ENCODE results near the gene RTN4IP1. TPM values are rescaled to one million over a fixed set of nuclear protein-coding genes. Genes with fewer than 3 reads are reported as not detected.
A peak's percentile ranks its signal among the peaks of the same experiment; 100 is the strongest.
"Not testable (repeated sequence)": the region's sequence is repeated elsewhere in the genome, so short reads cannot be mapped to it uniquely, and the experiment has no call there.

The RTN4IP1 gene
- polyA plus RNA-seq, 1 donor: 6.9 TPM

GRCh38 chr6:106627760-106628159, 1.5 kb downstream of the RTN4IP1 start:
- not testable (repeated sequence) for DNase-seq

GRCh38 chr6:106626485-106626884, 2.8 kb downstream of the RTN4IP1 start:
- DNase-seq: no peak

- no peak for DNase-seq
Observed at GRCh38 chr6:106623039-106623438, 6.3 kb downstream of the RTN4IP1 start.

GRCh38 chr6:106622412-106622811, 6.9 kb downstream of the RTN4IP1 start:
- no peak for DNase-seq

DNA sequence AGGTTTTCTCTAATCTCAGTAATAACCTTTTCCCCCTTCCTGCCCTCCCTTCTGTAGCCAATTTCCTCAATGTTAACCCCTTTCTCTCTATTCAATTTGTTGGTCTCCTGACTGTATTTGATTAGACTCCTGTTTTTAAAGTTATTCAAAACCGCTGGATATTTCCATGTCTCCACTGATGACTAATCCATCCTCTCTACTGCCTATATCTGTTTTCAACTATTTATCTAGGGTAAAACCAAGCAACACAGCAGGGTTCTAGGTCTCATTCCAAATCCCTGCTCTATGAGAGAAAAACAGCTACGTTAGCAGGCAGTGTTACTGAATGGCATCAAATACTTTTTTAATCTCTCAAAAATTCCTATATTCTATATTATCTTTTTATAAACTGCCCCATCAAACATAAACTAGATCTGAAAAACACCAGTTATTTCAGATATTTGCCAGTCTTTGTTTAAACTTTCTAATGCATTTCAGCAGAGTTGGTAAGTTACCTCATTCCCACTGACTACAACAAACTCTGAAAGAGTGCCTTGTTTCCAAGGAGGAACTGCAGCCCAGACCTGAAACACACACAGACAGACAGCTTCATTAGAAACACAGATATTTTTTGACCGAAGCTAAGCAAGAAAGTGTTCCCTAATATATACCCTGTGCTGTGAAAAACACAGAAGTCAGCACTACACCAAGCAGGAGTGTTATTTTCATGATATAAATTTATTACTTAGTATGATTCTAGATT, 8.2 kb downstream of the RTN4IP1 start:
- DNase-seq: no peak

- no peak for DNase-seq
Observed at GRCh38 chr6:106619223-106619622, 10.1 kb downstream of the RTN4IP1 start.

DNA sequence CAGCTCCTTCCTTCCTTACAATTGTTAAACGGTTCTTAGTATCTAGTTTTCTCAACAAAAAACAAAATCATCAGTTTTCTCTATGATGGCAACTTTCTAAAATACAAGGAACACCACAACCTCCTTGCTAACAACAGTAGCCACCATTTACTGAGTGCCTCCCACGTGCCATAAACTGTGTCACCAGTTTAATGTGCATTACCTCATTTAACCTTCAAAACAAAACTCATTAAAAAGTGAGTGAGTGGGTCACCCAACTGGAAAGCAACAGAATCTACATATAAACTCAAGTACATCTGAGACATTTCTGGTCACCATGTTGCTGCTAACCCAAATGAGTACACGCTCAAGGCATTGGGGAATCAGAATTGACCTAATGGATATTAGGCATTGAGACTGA, 11.0 kb downstream of the RTN4IP1 start:
- no peak for DNase-seq

DNA sequence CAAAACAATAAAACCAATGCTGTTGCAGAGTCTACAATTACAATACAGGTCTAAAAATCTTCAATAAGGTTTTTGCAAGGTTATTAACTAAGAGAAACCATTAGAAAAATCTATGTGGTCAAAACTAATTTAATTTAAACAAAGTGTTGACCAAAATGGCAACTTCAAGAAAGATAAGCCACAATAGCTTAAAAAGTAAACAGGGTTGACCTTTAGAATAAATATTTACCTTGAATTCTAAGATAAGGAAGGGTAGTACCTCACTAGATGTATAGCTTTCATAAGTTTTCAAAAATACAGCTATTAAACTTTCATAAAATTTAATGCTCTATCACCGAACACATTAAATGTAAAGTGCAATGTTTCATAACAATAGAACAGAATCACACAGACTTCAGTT, 11.4 kb downstream of the RTN4IP1 start:
- DNase-seq: no peak

GRCh38 chr6:106617302-106617701, 12.0 kb downstream of the RTN4IP1 start:
- DNase-seq: no peak

GRCh38 chr6:106614592-106615257, 14.6 kb downstream of the RTN4IP1 start:
- DNase-seq: no peak

DNA sequence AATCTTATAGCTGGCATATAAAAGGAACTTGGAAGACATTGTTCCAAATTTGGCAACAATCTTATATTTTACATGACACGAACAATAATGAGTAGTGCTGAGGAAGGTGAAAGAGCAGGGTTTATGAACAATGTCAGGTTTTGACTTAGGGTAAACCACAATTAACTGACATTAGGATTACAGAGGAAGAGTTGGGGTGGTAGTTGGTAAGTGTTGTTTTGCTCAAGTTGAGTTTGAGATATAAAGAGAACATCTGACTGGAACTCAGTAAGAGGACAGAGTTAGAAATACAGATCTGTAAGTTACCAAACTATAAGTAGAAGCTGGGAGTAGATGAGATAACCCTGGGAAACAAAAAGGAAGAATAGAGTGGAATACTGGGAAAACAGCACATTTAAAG, 15.1 kb downstream of the RTN4IP1 start:
- DNase-seq: no peak

DNA sequence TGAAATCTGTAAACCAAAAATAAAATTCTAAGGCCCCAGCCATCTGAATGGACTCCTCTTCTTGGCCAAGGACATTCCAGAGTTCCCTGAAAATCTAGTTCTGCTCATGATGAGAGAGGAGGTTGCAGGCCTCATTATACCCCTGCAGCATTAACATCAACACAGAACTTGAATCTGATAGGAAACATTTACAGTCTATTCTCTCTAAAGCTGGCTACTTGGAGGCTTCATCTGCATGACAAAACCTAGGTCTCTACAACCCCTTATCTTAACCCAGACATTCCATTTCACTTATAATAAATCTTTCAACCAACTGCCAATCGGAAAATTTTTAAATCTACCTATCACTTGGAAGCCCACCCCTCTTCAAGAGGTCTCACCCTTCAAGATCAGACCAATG, 15.7 kb downstream of the RTN4IP1 start:
- no peak for DNase-seq

DNA sequence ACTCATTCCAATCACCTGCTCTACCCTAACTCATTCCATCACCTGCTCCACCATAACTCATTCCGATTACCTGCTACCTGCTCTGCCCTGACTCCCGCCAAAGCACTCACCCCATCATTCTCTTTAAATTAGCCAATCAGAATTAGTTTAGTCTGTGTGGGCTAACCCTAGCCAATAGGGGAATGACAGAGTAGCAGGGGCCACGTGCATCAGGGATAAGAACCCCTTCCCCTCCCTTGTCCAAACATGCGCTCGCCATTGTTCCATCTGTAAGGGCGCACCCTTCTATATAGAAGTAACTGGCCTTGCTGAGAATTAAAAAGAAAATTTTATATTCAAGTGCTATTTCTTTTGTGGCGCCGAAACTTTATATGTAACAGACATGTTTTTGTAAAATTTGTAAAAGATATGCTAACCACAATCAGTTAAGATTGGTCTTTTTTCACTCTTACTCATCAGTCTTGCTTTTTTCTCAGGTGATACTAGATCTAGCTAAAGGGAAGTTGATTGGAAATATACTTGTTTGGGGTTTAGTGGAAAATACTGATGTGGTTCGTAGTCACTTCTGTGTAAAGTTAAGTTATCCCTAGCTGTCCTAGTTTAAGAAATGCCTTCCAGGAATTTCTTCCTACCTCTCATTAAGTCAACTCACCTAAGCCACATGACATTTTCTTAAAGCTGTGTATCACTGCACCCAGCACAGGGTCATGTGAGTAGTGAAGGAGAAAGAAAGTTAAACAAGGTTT, 16.5 kb downstream of the RTN4IP1 start:
- no peak for DNase-seq

DNA sequence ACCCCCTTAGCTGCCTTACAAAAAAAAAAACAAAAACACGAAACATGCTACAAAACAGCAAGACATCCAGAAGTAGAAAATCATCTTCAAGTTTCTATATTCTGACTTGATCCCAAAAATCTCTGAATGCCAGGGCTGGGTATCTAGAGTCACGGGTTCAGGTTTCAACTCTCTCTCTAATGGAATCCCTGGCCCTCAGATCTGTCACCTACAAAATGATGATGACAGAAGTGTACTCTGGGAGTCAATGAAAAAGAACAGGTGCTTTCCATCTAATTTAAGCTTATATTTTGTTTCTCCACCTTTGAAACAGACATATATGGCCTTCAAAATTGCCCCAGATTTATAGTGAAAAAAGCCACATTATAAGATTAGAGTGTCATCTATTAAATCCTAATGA, 18.3 kb downstream of the RTN4IP1 start:
- DNase-seq: no peak

- DNase-seq: peak; percentile 12
Observed at GRCh38 chr6:106609699-106610098, 19.6 kb downstream of the RTN4IP1 start.

- peak; percentile 26 for DNase-seq
Observed at GRCh38 chr6:106608080-106608668, 21.1 kb downstream of the RTN4IP1 start.

DNA sequence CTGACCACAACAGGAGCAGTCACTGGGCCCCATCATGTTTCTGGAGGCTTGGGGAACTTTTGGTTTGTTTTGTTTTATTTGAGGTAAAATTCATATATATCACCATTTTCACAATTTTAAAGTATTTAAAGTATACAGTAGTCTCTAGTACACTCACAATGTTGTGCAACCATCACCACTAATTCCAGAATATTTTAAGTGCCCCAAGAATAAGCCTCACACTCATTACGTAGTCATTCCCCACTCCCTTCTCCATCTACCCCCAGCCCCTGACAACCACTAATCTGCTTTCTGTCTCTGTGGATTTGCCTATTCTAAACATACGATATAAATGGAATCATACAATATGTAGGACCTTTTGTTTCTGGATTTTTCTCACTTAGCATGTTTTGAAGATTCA, 29.0 kb downstream of the RTN4IP1 start:
- no peak for DNase-seq

DNA sequence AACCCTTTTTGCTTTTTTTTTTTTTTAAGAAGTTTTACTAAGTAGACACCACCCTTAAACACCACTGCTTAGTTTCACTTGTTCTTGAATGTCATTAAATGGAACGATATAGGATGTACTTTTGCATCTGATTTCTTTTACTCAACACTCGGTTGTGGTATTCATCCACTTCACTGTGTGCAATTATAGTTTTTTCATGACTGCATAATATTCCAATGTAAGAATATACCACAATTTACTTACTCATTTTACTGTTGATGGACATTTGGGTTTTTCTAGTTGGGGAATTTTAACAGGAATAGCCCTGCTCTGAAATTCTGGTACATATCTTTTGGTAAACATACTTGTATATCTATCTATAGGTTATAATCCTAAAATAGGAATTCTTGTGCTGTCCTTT, 29.9 kb downstream of the RTN4IP1 start:
- no peak for DNase-seq

- DNase-seq: no peak
Observed at GRCh38 chr6:106591111-106591825, 38.0 kb downstream of the RTN4IP1 start.

DNA sequence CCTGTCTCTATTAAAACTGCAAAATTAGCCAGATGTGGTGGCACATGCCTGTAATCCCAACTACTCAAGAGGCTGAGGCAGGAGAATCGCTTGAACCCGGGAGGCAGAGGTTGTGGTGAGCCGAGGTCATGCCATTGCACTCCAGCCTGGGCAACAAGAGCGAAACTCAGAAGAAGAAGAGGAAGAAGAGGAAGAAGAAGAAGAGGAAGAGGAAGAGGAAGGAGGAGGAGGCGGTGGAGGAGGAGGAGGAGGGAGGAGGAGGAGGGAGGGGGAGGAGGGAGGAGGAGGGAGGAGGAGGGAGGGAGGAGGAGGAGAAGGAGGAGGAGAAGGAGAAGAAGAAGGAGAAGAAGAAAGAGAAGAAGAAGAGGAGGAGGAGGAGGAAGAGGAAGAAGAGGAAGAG, 40.4 kb downstream of the RTN4IP1 start:
- DNase-seq: not testable (repeated sequence)

GRCh38 chr6:106586815-106587415, 42.4 kb downstream of the RTN4IP1 start:
- no peak for DNase-seq

- no peak for DNase-seq
Observed at GRCh38 chr6:106581468-106581867, 47.8 kb downstream of the RTN4IP1 start.

Data from hindlimb muscle (tissue), 1 donor.